CD4-positive, alpha-beta T cell (primary cell): ENCODE results near the gene RAD51B. TPM values are rescaled to one million over a fixed set of nuclear protein-coding genes. Genes with fewer than 3 reads are reported as not detected.

Experiments
- ATAC-seq: fragments of 200-7000 bp; cut with Tn5 transposase; one replicate; pipeline ENCODE4 v1.10.0; 2022; ENCODE audit warnings: mild to moderate bottlenecking; ENCODE audit not compliant: poor library complexity
- CTCF ChIA-PET: fragments of 350-600 bp; sonication (Branson Sonifier 250); formaldehyde crosslinking; loops from one replicate; lab custom pipeline; 2021; ENCODE audit warnings: antibody characterized with exemption, inconsistent platforms; lab: Charles Lee
- POLR2A ChIA-PET: fragments of 350-600 bp; sonication (Branson Sonifier 250); formaldehyde crosslinking; loops from one replicate; lab custom pipeline; 2021; ENCODE audit warnings: antibody characterized with exemption, inconsistent platforms; lab: Charles Lee
- DNase-seq, 14 experiments: peaks; one replicate each; pipeline ENCODE4 v3.0.0-alpha.2; 2013 to 2020; ENCODE audit warnings: mixed read lengths in 2 of 14
- H3K27ac ChIP-seq, 2 donors: one replicate each; pipeline versions ENCODE4 v1.5.1 to v1.7.0; 2013; ENCODE audit warnings: low read length in 2 of 2, low read depth in 1 of 2, mild to moderate bottlenecking in 1 of 2
- H3K27me3 ChIP-seq, 2 experiments: 1 replicate in 1 of 2; 2 replicates in 1 of 2; pipeline versions ENCODE4 v1.6.1 to v1.7.0; 2013; ENCODE audit warnings: low read length in 2 of 2, control low read depth in 1 of 2, mild to moderate bottlenecking in 1 of 2, moderate library complexity in 1 of 2; ENCODE audit not compliant: insufficient read depth in 2 of 2, control insufficient read depth in 1 of 2
- H3K36me3 ChIP-seq: one replicate; pipeline ENCODE4 v1.6.1; 2013; ENCODE audit warnings: low read length, control low read depth; ENCODE audit not compliant: insufficient read depth
- H3K4me1 ChIP-seq: one replicate; pipeline ENCODE4 v1.6.1; 2013; ENCODE audit warnings: low read length, control low read depth; ENCODE audit not compliant: insufficient read depth
- H3K4me3 ChIP-seq: one replicate; pipeline ENCODE4 v1.5.1; 2013; ENCODE audit warnings: mild to moderate bottlenecking, low read length, moderate library complexity
- H3K9me3 ChIP-seq, 2 experiments: 1 replicate in 1 of 2; 2 replicates in 1 of 2; pipeline versions ENCODE4 v1.6.1 to v1.7.0; 2013; ENCODE audit warnings: low read length in 2 of 2, mild to moderate bottlenecking in 2 of 2, control low read depth in 1 of 2, moderate library complexity in 1 of 2; ENCODE audit not compliant: control insufficient read depth in 1 of 2, insufficient read depth in 1 of 2
- H3K27ac Mint-ChIP-seq: one replicate; pipeline ENCODE4 v1.8.0; 2020; ENCODE audit warnings: mixed read lengths
- H3K27me3 Mint-ChIP-seq: one replicate; pipeline ENCODE4 v1.8.0; 2021; ENCODE audit warnings: mixed read lengths
- H3K36me3 Mint-ChIP-seq: one replicate; pipeline ENCODE4 v1.8.0; 2021; ENCODE audit warnings: low read depth, mixed read lengths
- H3K4me1 Mint-ChIP-seq: one replicate; pipeline ENCODE4 v1.8.0; 2021; ENCODE audit warnings: low read depth, mixed read lengths
- H3K4me3 Mint-ChIP-seq: one replicate; pipeline ENCODE4 v1.8.0; 2020; ENCODE audit warnings: mild to moderate bottlenecking, mixed read lengths
- H3K9me3 Mint-ChIP-seq: one replicate; pipeline ENCODE4 v1.8.0; 2020; ENCODE audit warnings: mixed read lengths
- CTCF ChIP-seq: fragments of 200-600 bp; IDR thresholded peaks from one replicate; pipeline ENCODE4 v1.8.0; 2022; ENCODE audit warnings: antibody characterized with exemption, mild to moderate bottlenecking
- intact Hi-C, 2 experiments: fragments of 100-400 bp; cut with DNase I in 1 of 2; cut with micrococcal nuclease in 1 of 2; formaldehyde crosslinking; loops; one replicate each; pipeline versions ENCODE4 v1.15.1 to v1.9.0; 2023 to 2025; cut with DNase I, micrococcal nuclease
- total RNA-seq, 174 experiments: library from RNA in 2 of 174; stranded (reverse) in 2 of 174; gene quantifications; one replicate each; pipeline ENCODE4 v1.2.3 and lab custom pipeline; 2021 to 2026

Gene RAD51B
- total RNA-seq, 2 experiments from 2014 or later, result 18.4 to 20.0 TPM

GRCh38 chr14:68657300-68658028, 837.9 kb downstream of the RAD51B start:
- DNase-seq (no peak), ATAC-seq (no peak)
- Histone ChIP-seq H3K27ac (no peak overlapping the region), H3K36me3 (no peaks in the 10 kb centered on the region), H3K9me3 (no peaks in the 10 kb centered on the region), H3K27me3 (no peaks in the 10 kb centered on the region), H3K4me1 (peaks cover 7% of the 10 kb centered on the region), H3K4me3 (no peak overlapping the region)
- no peak for TF ChIP-seq CTCF
- no peaks in the 10 kb centered on the region for H3K9me3 Mint-ChIP-seq
- no peaks in the 10 kb centered on the region for H3K27me3 Mint-ChIP-seq
- H3K4me1 Mint-ChIP-seq, result peaks cover 21% of the 10 kb centered on the region
- POLR2A ChIA-PET, result interaction anchor here (1.1 kb wide), 1 partner anchor 125 kb away, joined by 3 read pairs; no protein-coding TSS in a partner anchor
- no peak overlapping the region for H3K27ac Mint-ChIP-seq
- H3K4me3 Mint-ChIP-seq, result no peak overlapping the region
- no peaks in the 10 kb centered on the region for H3K36me3 Mint-ChIP-seq
- intact Hi-C loops, result no loop called here
- CTCF ChIA-PET, result no interaction called here

- H3K27me3 ChIP-seq, result no peaks in the 10 kb centered on the region
- peaks cover 24% of the 10 kb centered on the region for H3K4me1 Mint-ChIP-seq
- no peaks in the 10 kb centered on the region for H3K27me3 Mint-ChIP-seq
- no peaks in the 10 kb centered on the region for H3K9me3 Mint-ChIP-seq
- DNase-seq (no peak), ATAC-seq (no peak)
- H3K4me3 ChIP-seq, result no peak overlapping the region
- TF ChIP-seq CTCF, result no peak
- no peaks in the 10 kb centered on the region for H3K9me3 ChIP-seq
- CTCF ChIA-PET, result no interaction called here
- H3K4me1 ChIP-seq, result peaks cover 13% of the 10 kb centered on the region
- H3K36me3 Mint-ChIP-seq, result no peaks in the 10 kb centered on the region
- no peaks in the 10 kb centered on the region for H3K36me3 ChIP-seq
- intact Hi-C loops, result no loop called here
- POLR2A ChIA-PET, result interaction anchor here (0.6 kb wide), 1 partner anchor 280 kb away, joined by 3 read pairs; no protein-coding TSS in a partner anchor
- no peak overlapping the region for H3K27ac Mint-ChIP-seq
- H3K27ac ChIP-seq, result no peak overlapping the region
- H3K4me3 Mint-ChIP-seq, result no peak overlapping the region
Observed at GRCh38 chr14:68658029-68658509, 838.5 kb downstream of the RAD51B start.

- Mint-ChIP-seq H3K36me3 (no peaks in the 10 kb centered on the region), H3K9me3 (no peaks in the 10 kb centered on the region), H3K4me1 (peaks cover 34% of the 10 kb centered on the region), H3K4me3 (no peak overlapping the region), H3K27ac (no peak overlapping the region), H3K27me3 (no peaks in the 10 kb centered on the region)
- POLR2A ChIA-PET, result interaction anchor here (0.6 to 1.1 kb wide), 2 partner anchors 129 to 281 kb away, joined by 3 read pairs; no protein-coding TSS in a partner anchor
- intact Hi-C loops, result no loop called here
- TF ChIP-seq CTCF, result no peak
- Histone ChIP-seq H3K4me1 (peaks cover 21% of the 10 kb centered on the region), H3K27me3 (no peaks in the 10 kb centered on the region), H3K4me3 (no peak overlapping the region), H3K36me3 (no peaks in the 10 kb centered on the region), H3K9me3 (no peaks in the 10 kb centered on the region), H3K27ac (no peak overlapping the region)
- DNase-seq, result no peak
- no peak for ATAC-seq
- CTCF ChIA-PET, result no interaction called here
Observed at GRCh38 chr14:68658943-68659931, 839.7 kb downstream of the RAD51B start.
